ENCODE measurements around the gene BPIFA2. TPM values are rescaled to one million over a fixed set of nuclear protein-coding genes. Genes with fewer than 3 reads are reported as not detected.
A peak's percentile ranks its signal among the peaks of the same experiment; 100 is the strongest.

Gene BPIFA2
- total RNA-seq, 1 donor from 2014 or later = not detected

DNA sequence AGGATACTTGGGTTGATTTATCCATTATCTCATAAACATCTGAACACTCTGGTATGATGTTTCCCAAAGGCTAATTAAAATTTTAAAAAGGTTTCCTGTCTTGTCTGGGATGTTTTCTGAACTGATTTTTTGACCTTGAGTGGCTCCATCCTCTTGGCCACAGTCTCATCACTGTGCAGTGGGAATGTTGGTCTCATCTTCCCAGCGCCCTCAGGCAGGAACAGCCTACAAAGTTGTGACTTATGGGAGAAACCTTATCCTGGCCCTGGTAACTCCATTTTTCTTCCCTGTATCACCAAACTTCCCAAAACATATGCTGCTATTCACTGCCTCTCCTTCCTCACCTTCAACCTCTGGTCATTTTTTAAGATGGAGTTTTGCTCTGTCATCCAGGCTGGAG lies 42.4 kb downstream of the BPIFA2 start:
- Mint-ChIP-seq H3K9me3 (no peaks in the 10 kb centered on the region), H3K36me3 (ENCODE audit: low read depth) (no peaks in the 10 kb centered on the region), H3K4me3 (no peak overlapping the region), H3K4me1 (peaks cover 4% of the 10 kb centered on the region), H3K27me3 (ENCODE audit: low read depth) (peaks cover 88% of the 10 kb centered on the region), H3K27ac (ENCODE audit: unreplicated experiment) (no peak overlapping the region)
- TF ChIP-seq, protein P1, sequence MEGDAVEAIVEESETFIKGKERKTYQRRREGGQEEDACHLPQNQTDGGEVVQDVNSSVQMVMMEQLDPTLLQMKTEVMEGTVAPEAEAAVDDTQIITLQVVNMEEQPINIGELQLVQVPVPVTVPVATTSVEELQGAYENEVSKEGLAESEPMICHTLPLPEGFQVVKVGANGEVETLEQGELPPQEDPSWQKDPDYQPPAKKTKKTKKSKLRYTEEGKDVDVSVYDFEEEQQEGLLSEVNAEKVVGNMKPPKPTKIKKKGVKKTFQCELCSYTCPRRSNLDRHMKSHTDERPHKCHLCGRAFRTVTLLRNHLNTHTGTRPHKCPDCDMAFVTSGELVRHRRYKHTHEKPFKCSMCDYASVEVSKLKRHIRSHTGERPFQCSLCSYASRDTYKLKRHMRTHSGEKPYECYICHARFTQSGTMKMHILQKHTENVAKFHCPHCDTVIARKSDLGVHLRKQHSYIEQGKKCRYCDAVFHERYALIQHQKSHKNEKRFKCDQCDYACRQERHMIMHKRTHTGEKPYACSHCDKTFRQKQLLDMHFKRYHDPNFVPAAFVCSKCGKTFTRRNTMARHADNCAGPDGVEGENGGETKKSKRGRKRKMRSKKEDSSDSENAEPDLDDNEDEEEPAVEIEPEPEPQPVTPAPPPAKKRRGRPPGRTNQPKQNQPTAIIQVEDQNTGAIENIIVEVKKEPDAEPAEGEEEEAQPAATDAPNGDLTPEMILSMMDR (conservative IDR thresholded peaks at IDR 0.05) = no peak
- DNase-seq (ENCODE audit: low read depth, low spot score) = no peak

DNA sequence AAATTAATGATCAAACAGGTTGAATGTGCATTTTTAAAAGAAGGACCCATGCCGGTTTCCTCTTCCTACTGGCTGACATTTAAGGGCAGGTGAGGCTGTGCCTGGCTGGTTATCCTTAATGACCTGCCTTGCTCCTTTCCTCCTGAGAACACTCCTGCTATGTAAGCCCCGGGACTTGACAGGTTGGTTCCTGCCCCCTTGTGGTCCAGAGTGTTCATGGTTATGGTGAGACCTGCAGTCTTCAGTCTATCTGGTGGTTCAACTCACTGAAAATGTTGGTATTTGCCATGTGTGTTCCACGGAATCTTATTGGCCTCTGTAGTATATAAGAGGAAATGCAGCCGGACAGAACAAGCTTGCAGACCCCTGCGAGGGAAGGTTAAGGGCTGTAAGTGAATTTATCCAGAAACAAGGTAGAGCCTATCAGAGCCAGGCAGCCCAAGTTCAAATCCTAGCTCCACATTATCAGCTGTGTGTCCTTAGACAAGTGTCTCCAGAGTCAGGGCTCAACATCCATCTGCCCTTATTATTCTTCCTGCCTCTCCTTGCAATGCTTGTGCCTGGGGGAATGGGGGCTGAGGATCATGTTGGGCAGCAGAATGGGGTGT lies 44.0 kb downstream of the BPIFA2 start:
- H3K4me3 Mint-ChIP-seq = no peak overlapping the region
- peaks cover 87% of the 10 kb centered on the region for H3K27me3 Mint-ChIP-seq (ENCODE audit: low read depth)
- peaks cover 4% of the 10 kb centered on the region for H3K4me1 Mint-ChIP-seq
- H3K9me3 Mint-ChIP-seq = no peaks in the 10 kb centered on the region
- TF ChIP-seq, protein P1 (conservative IDR thresholded peaks at IDR 0.05) = peak; percentile 72
- peak; percentile 47 for DNase-seq (ENCODE audit: low read depth, low spot score)
- H3K27ac Mint-ChIP-seq (ENCODE audit: unreplicated experiment) = no peak overlapping the region
- no peaks in the 10 kb centered on the region for H3K36me3 Mint-ChIP-seq (ENCODE audit: low read depth)

DNA sequence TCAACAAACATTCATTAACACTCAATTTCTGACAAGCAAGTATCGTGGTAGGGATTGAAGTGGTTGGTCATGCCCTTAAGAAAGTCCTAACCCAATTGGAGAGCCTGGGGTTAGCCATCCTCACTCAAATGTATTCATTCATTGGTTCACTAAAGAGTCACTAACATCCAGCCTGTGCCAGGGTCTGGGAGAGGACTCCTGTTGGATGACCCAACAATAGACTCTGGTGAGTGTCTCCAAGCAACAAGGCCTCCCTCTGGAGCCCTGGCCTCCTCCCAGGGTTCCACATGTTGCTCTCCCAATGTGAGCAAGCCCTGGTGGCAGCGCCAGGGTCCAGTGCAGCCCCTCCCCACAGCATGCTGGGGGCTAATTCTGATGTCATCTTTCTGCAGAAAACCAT lies 49.1 kb downstream of the BPIFA2 start, which contains the start of gene BPIFA3:
BPIFA3 (plus strand) TSS at position 301 of the 400 bp plus-strand sequence. CDS start 185 bp downstream, outside the sequence.
- H3K4me3 Mint-ChIP-seq = no peak within 1 kb of the TSS
- TF ChIP-seq, protein P1 (conservative IDR thresholded peaks at IDR 0.05) = no peak
- H3K27ac Mint-ChIP-seq (ENCODE audit: unreplicated experiment) = no peak within 1 kb of the TSS
- no peaks in the 10 kb centered on the region for H3K9me3 Mint-ChIP-seq
- peaks cover 85% of the 10 kb centered on the region for H3K27me3 Mint-ChIP-seq (ENCODE audit: low read depth)
- H3K4me1 Mint-ChIP-seq = no peaks in the 10 kb centered on the region
- no peak for DNase-seq (ENCODE audit: low read depth, low spot score)
- H3K36me3 Mint-ChIP-seq (ENCODE audit: low read depth) = no peaks in the 10 kb centered on the region

GRCh38 chr20:33224399-33224798 lies 56.4 kb downstream of the BPIFA2 start:
- H3K27ac Mint-ChIP-seq (ENCODE audit: unreplicated experiment) = no peak overlapping the region
- no peak overlapping the region for H3K4me3 Mint-ChIP-seq
- TF ChIP-seq, protein P1 (conservative IDR thresholded peaks at IDR 0.05) = no peak
- no peaks in the 10 kb centered on the region for H3K9me3 Mint-ChIP-seq
- H3K4me1 Mint-ChIP-seq = no peaks in the 10 kb centered on the region
- DNase-seq (ENCODE audit: low read depth, low spot score) = no peak
- H3K27me3 Mint-ChIP-seq (ENCODE audit: low read depth) = peaks cover 96% of the 10 kb centered on the region
- no peaks in the 10 kb centered on the region for H3K36me3 Mint-ChIP-seq (ENCODE audit: low read depth)

DNA sequence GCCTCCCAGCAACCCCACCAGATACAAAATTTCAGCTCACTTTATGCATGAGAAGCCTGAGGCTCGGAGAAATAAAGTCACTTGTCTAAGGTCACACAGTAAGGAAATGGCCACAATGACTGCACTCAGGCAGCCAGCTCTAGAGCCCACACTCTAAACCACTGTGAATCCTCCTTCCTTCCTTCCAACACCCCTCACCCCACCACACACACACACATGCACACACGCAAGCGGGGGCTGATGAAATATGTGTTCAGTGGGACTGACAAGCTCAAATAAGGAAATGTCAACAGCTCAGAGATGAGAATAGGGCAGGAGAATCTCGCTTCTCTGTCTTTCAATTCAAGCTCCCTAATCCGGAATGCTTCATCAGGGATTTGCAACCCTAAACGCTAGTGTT lies 61.9 kb downstream of the BPIFA2 start:
- TF ChIP-seq, protein P1 (conservative IDR thresholded peaks at IDR 0.05) = no peak
- Mint-ChIP-seq H3K4me3 (no peak overlapping the region), H3K27me3 (ENCODE audit: low read depth) (peaks cover 99% of the 10 kb centered on the region), H3K4me1 (no peaks in the 10 kb centered on the region), H3K9me3 (no peaks in the 10 kb centered on the region), H3K27ac (ENCODE audit: unreplicated experiment) (peak overlapping the region; percentile 20), H3K36me3 (ENCODE audit: low read depth) (no peaks in the 10 kb centered on the region)
- no peak for DNase-seq (ENCODE audit: low read depth, low spot score)

Other genes with a start within 250 kb of the BPIFA2 start
- gene SUN5, start 163.7 kb upstream of the BPIFA2 start, total RNA-seq = not detected in 2 replicates
- gene BPIFB2, start 160.5 kb upstream of the BPIFA2 start, total RNA-seq = not detected in 2 replicates
- not detected in 2 replicates for gene BPIFB6, start 136.5 kb upstream of the BPIFA2 start, total RNA-seq
- not detected in 2 replicates for gene BPIFB3, start 114.3 kb upstream of the BPIFA2 start, total RNA-seq
- not detected in 2 replicates for gene BPIFB4, start 88.5 kb upstream of the BPIFA2 start, total RNA-seq
- not detected in 2 replicates for gene BPIFA3, start 49.2 kb downstream of the BPIFA2 start, total RNA-seq
- gene BPIFA1, start 67.8 kb downstream of the BPIFA2 start, total RNA-seq = not detected in 2 replicates
- gene BPIFB1, start 115.1 kb downstream of the BPIFA2 start, total RNA-seq = not detected in 2 replicates
- gene CDK5RAP1, start 233.4 kb downstream of the BPIFA2 start, total RNA-seq = 56.3 and 58.7 TPM in 2 replicates